Right lung (tissue), 5 donors: ENCODE measurements around the gene PLEKHB2. TPM values are rescaled to one million over a fixed set of nuclear protein-coding genes. Genes with fewer than 3 reads are reported as not detected.

Source experiments
- polyA plus RNA-seq, 5 donors: library from polyadenylated mRNA; unstranded; fragments of 120-200 nt; gene quantifications; one replicate each; pipeline versions ENCODE4 v1.2.1 to v1.2.3, GENCODE V29; 2013; ENCODE audit warnings: inconsistent platforms in 1 of 5, low replicate concordance in 1 of 5; ENCODE audit not compliant: insufficient read length in 5 of 5, insufficient read depth in 1 of 5

The PLEKHB2 gene
- polyA plus RNA-seq, 5 donors: 32.8 to 38.2 (median 37.8) TPM

Other genes with a start within 250 kb of the PLEKHB2 start
- gene FAM168B, start 11.9 kb upstream of the PLEKHB2 start, polyA plus RNA-seq: 10 to 100 TPM; 76.1 to 92.4 (median 86.7) TPM
- under 1 TPM in 3 of 5 donors, not detected in 2; 0.04 to 0.18 (median 0.08) TPM for gene POTEE, start 104.2 kb downstream of the PLEKHB2 start, polyA plus RNA-seq